ENCODE data around the gene CCDC61.

Gene CCDC61

GRCh38 chr19:45994998-45995714, at the start of gene CCDC61:
Gene CCDC61 (plus strand): TSS chr19:45995467. CDS start chr19:46003019, 7,552 bp downstream.
- DNase-seq (ENCODE audit: low spot score): peak; percentile 99

- no peak for DNase-seq (ENCODE audit: low spot score)
Observed at GRCh38 chr19:45947926-45948325, 47.3 kb upstream of the CCDC61 start.

- no peak for DNase-seq (ENCODE audit: low spot score)
Observed at GRCh38 chr19:45952341-45952685, 43.0 kb upstream of the CCDC61 start.

- DNase-seq (ENCODE audit: low spot score): peak; percentile 57
Observed at GRCh38 chr19:45952686-45953505, 42.4 kb upstream of the CCDC61 start.

- no peak for DNase-seq (ENCODE audit: low spot score)
Observed at GRCh38 chr19:45953676-45954075, 41.6 kb upstream of the CCDC61 start.

- no peak for DNase-seq (ENCODE audit: low spot score)
Observed at GRCh38 chr19:45954156-45954555, 41.1 kb upstream of the CCDC61 start.

GRCh38 chr19:45955905-45956608, 39.2 kb upstream of the CCDC61 start:
- no peak for DNase-seq (ENCODE audit: low spot score)

- DNase-seq (ENCODE audit: low spot score): no peak
Observed at GRCh38 chr19:45958320-45958719, 36.9 kb upstream of the CCDC61 start.

- DNase-seq (ENCODE audit: low spot score): peak; percentile 38
Observed at GRCh38 chr19:45958769-45959516, 36.3 kb upstream of the CCDC61 start.

- no peak for DNase-seq (ENCODE audit: low spot score)
Observed at GRCh38 chr19:45959517-45960025, 35.7 kb upstream of the CCDC61 start.

- no peak for DNase-seq (ENCODE audit: low spot score)
Observed at GRCh38 chr19:45960595-45961235, 34.6 kb upstream of the CCDC61 start.

- DNase-seq (ENCODE audit: low spot score): no peak
Observed at GRCh38 chr19:45962021-45962420, 33.2 kb upstream of the CCDC61 start.

- DNase-seq (ENCODE audit: low spot score): no peak
Observed at GRCh38 chr19:45967246-45967645, 28.0 kb upstream of the CCDC61 start.

GRCh38 chr19:45968626-45969025, 26.6 kb upstream of the CCDC61 start:
- no peak for DNase-seq (ENCODE audit: low spot score)

GRCh38 chr19:45969676-45970075, 25.6 kb upstream of the CCDC61 start:
- DNase-seq (ENCODE audit: low spot score): no peak

GRCh38 chr19:45971260-45971902, 23.9 kb upstream of the CCDC61 start:
- DNase-seq (ENCODE audit: low spot score): no peak

GRCh38 chr19:45972081-45972946, 23.0 kb upstream of the CCDC61 start:
- no peak for DNase-seq (ENCODE audit: low spot score)

GRCh38 chr19:45972947-45973540, 22.2 kb upstream of the CCDC61 start:
- no peak for DNase-seq (ENCODE audit: low spot score)

GRCh38 chr19:45973553-45974338, 21.5 kb upstream of the CCDC61 start, which contains the start of gene NOVA2:
Gene NOVA2 (minus strand): TSS chr19:45973865. CDS start chr19:45973351, 514 bp downstream.
- DNase-seq (ENCODE audit: low spot score): peak; percentile 67
